SK-N-SH treated with all-trans-retinoic acid at 6 μM for 48 hours (cell line): ENCODE data around the gene SNAP25.

Experiments
- ATAC-seq: fragments of 200-7000 bp; cut with Tn5 transposase; 3 replicates; pipeline ENCODE4 v1.9.1; 2020; ENCODE audit warnings: mild to moderate bottlenecking, moderate library complexity
- ARNTL ChIP-seq: fragments of 450-650 bp; formaldehyde crosslinking; IDR thresholded peaks from 2 replicates; pipeline ENCODE4 v1.5.0; 2020; ENCODE audit warnings: low read depth, mild to moderate bottlenecking, moderate library complexity, borderline replicate concordance
- BACH2 ChIP-seq: fragments of 250-450 bp; sonication (Bioruptor Pico); IDR thresholded peaks from 2 replicates; pipeline ENCODE4 v1.9.0; 2021; ENCODE audit warnings: mild to moderate bottlenecking, borderline replicate concordance
- CSDC2 ChIP-seq: fragments of 250-450 bp; sonication (Bioruptor Pico); IDR thresholded peaks from 2 replicates; pipeline ENCODE4 v1.5.0; 2020; ENCODE audit warnings: mild to moderate bottlenecking, moderate library complexity
- ESRRG ChIP-seq: fragments of 250-450 bp; sonication (Bioruptor Pico); IDR thresholded peaks from 2 replicates; pipeline ENCODE4 v1.6.1; 2021; ENCODE audit warnings: mild to moderate bottlenecking
- GLIS3 ChIP-seq: fragments of 250-450 bp; sonication (Bioruptor Pico); IDR thresholded peaks from 2 replicates; pipeline ENCODE4 v1.5.0; 2020; ENCODE audit warnings: mild to moderate bottlenecking, moderate library complexity
- ISL1 ChIP-seq: fragments of 250-450 bp; sonication (Bioruptor Pico); IDR thresholded peaks from 2 replicates; pipeline ENCODE4 v2.1.2; 2022; ENCODE audit warnings: mild to moderate bottlenecking, moderate library complexity
- OSR1 ChIP-seq: fragments of 250-450 bp; sonication (Bioruptor Pico); IDR thresholded peaks from 2 replicates; pipeline ENCODE4 v1.8.0; 2022; ENCODE audit warnings: moderate library complexity, mild to moderate bottlenecking, inconsistent platforms
- RARB ChIP-seq: fragments of 250-450 bp; sonication (Bioruptor Pico); IDR thresholded peaks from 2 replicates; pipeline ENCODE4 v1.8.0; 2021; ENCODE audit warnings: mild to moderate bottlenecking, moderate library complexity
- SNAI2 ChIP-seq: fragments of 250-450 bp; sonication (Bioruptor Pico); IDR thresholded peaks from 2 replicates; pipeline ENCODE4 v1.5.0; 2020; ENCODE audit warnings: mild to moderate bottlenecking, moderate library complexity
- TCF4 ChIP-seq: fragments of 250-450 bp; sonication (Bioruptor Pico); IDR thresholded peaks from 2 replicates; pipeline ENCODE4 v1.8.0; 2021; ENCODE audit warnings: mild to moderate bottlenecking, moderate library complexity, borderline replicate concordance
- TOX ChIP-seq: fragments of 250-450 bp; sonication (Bioruptor Pico); IDR thresholded peaks from 2 replicates; pipeline ENCODE4 v1.8.0; 2021; ENCODE audit warnings: mild to moderate bottlenecking, moderate library complexity, borderline replicate concordance
- ZC3H10 ChIP-seq: fragments of 250-450 bp; sonication (Bioruptor Pico); IDR thresholded peaks from 2 replicates; pipeline ENCODE4 v1.5.1; 2021; ENCODE audit warnings: mild to moderate bottlenecking, moderate library complexity
- ZFP3 ChIP-seq: fragments of 250-450 bp; sonication (Bioruptor Pico); IDR thresholded peaks from 2 replicates; pipeline ENCODE4 v1.5.0; 2020; ENCODE audit warnings: mild to moderate bottlenecking, moderate library complexity
- ZFP30 ChIP-seq: fragments of 450-650 bp; formaldehyde crosslinking; IDR thresholded peaks from 2 replicates; pipeline ENCODE4 v1.5.0; 2022; ENCODE audit warnings: mild to moderate bottlenecking, moderate library complexity
- ZNF565 ChIP-seq: fragments of 450-650 bp; formaldehyde crosslinking; conservative IDR thresholded peaks from 2 replicates; pipeline ENCODE4 v1.5.0; 2020; ENCODE audit warnings: low read depth, mild to moderate bottlenecking, moderate library complexity
- ZNF70 ChIP-seq: fragments of 450-650 bp; formaldehyde crosslinking; IDR thresholded peaks from 2 replicates; pipeline ENCODE4 v1.5.0; 2020; ENCODE audit warnings: mild to moderate bottlenecking, moderate library complexity
- ZNF8 ChIP-seq: fragments of 450-650 bp; formaldehyde crosslinking; IDR thresholded peaks from 2 replicates; pipeline ENCODE4 v1.5.0; 2020; ENCODE audit warnings: mild to moderate bottlenecking, moderate library complexity
- TF ChIP-seq, protein P1 (sequence below): fragments of 250-450 bp; sonication (Bioruptor Pico); IDR thresholded peaks from 2 replicates; pipeline ENCODE4 v1.8.0; 2021; ENCODE audit warnings: low read depth, mild to moderate bottlenecking, moderate library complexity, borderline replicate concordance
- TF ChIP-seq, protein P2 (sequence below): fragments of 250-450 bp; sonication (Bioruptor Pico); IDR thresholded peaks from 2 replicates; pipeline ENCODE4 v1.5.1; 2020; ENCODE audit warnings: low read depth, mild to moderate bottlenecking, moderate library complexity
- TF ChIP-seq, protein P3 (sequence below): fragments of 250-450 bp; sonication (Bioruptor Pico); IDR thresholded peaks from 2 replicates; pipeline ENCODE4 v1.5.0; 2020; ENCODE audit warnings: mild to moderate bottlenecking, moderate library complexity
- TF ChIP-seq, protein P4 (sequence below): fragments of 250-450 bp; sonication (Bioruptor Pico); IDR thresholded peaks from 2 replicates; pipeline ENCODE4 v1.5.1; 2021; ENCODE audit warnings: mild to moderate bottlenecking, moderate library complexity
- TF ChIP-seq, protein P5 (sequence below): fragments of 250-450 bp; sonication (Bioruptor Pico); IDR thresholded peaks from 2 replicates; pipeline ENCODE4 v1.8.0; 2020; ENCODE audit warnings: mild to moderate bottlenecking, moderate library complexity, borderline replicate concordance

SNAP25 gene

DNA sequence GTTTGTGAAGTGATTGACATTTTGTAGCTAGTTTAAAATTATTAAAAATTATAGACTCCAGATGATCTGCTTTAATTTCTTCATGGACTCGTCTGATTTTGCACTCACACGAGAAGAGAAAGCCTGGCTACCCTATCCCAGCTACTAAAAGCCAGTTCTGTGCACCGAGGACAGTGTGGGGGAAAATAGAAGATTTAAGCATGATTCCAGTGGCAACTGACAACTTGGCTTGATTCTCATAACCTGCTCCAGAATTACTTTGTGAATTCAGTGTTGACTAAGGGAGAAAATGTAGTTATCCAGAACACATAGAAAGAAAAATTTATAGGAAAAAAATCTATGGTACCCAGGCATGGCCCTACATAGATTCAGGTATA lies 88.7 kb downstream of the SNAP25 start:
- TF ChIP-seq, protein P1, sequence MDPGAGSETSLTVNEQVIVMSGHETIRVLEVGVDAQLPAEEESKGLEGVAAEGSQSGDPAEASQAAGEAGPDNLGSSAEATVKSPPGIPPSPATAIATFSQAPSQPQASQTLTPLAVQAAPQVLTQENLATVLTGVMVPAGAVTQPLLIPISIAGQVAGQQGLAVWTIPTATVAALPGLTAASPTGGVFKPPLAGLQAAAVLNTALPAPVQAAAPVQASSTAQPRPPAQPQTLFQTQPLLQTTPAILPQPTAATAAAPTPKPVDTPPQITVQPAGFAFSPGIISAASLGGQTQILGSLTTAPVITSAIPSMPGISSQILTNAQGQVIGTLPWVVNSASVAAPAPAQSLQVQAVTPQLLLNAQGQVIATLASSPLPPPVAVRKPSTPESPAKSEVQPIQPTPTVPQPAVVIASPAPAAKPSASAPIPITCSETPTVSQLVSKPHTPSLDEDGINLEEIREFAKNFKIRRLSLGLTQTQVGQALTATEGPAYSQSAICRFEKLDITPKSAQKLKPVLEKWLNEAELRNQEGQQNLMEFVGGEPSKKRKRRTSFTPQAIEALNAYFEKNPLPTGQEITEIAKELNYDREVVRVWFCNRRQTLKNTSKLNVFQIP (CRISPR knock-in tag) = no peak
- TF ChIP-seq ARNTL (CRISPR knock-in tag) (no peak), ISL1 (CRISPR knock-in tag) (0 out of 2 replicates have a peak, but pooled peaks have one; percentile 1), ZC3H10 (CRISPR knock-in tag) (no peak), SNAI2 (CRISPR knock-in tag) (0 out of 2 replicates have a peak, but pooled peaks have one; percentile 71)

DNA sequence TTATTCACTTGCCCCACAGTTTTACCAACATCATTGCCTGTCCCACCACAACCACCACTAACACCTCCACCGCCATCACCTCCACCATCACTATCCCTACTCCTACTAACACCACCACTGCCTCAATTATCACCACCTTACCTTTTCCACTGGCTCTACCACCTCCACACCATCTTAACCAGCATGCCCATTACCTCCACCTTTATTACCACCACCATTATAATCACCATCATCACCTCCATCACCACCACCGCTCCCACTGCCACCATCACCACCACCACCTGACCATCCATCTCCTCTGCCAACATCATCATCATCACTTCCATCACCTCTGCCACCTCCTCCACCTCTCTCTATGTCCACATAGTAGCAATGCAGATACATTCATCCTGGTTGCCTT lies 90.0 kb downstream of the SNAP25 start:
- ATAC-seq = no peak
- TF ChIP-seq, protein P2, sequence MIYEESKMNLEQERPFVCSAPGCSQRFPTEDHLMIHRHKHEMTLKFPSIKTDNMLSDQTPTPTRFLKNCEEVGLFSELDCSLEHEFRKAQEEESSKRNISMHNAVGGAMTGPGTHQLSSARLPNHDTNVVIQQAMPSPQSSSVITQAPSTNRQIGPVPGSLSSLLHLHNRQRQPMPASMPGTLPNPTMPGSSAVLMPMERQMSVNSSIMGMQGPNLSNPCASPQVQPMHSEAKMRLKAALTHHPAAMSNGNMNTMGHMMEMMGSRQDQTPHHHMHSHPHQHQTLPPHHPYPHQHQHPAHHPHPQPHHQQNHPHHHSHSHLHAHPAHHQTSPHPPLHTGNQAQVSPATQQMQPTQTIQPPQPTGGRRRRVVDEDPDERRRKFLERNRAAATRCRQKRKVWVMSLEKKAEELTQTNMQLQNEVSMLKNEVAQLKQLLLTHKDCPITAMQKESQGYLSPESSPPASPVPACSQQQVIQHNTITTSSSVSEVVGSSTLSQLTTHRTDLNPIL (CRISPR knock-in tag) = no peak
- TF ChIP-seq ISL1 (CRISPR knock-in tag) (no peak), ZFP3 (no peak), SNAI2 (CRISPR knock-in tag) (no peak), ZC3H10 (CRISPR knock-in tag) (no peak), GLIS3 (CRISPR knock-in tag) (0 out of 2 replicates have a peak, but pooled peaks have one; percentile 20), TCF4 (CRISPR knock-in tag) (no peak), RARB (no peak), BACH2 (CRISPR knock-in tag) (peak; percentile 16; the same call in 1 of the 2 replicates), ZFP30 (no peak), TOX (CRISPR knock-in tag) (no peak), ESRRG (CRISPR knock-in tag) (no peak), ZNF70 (peak; percentile 72; the same call in 1 of the 2 replicates), ZNF8 (no peak), CSDC2 (CRISPR knock-in tag) (peak; percentile 83; the same call in 1 of the 2 replicates), ARNTL (CRISPR knock-in tag) (no peak), ZNF565 (CRISPR knock-in tag) (no peak), OSR1 (CRISPR knock-in tag) (no peak)
- TF ChIP-seq, protein P3, sequence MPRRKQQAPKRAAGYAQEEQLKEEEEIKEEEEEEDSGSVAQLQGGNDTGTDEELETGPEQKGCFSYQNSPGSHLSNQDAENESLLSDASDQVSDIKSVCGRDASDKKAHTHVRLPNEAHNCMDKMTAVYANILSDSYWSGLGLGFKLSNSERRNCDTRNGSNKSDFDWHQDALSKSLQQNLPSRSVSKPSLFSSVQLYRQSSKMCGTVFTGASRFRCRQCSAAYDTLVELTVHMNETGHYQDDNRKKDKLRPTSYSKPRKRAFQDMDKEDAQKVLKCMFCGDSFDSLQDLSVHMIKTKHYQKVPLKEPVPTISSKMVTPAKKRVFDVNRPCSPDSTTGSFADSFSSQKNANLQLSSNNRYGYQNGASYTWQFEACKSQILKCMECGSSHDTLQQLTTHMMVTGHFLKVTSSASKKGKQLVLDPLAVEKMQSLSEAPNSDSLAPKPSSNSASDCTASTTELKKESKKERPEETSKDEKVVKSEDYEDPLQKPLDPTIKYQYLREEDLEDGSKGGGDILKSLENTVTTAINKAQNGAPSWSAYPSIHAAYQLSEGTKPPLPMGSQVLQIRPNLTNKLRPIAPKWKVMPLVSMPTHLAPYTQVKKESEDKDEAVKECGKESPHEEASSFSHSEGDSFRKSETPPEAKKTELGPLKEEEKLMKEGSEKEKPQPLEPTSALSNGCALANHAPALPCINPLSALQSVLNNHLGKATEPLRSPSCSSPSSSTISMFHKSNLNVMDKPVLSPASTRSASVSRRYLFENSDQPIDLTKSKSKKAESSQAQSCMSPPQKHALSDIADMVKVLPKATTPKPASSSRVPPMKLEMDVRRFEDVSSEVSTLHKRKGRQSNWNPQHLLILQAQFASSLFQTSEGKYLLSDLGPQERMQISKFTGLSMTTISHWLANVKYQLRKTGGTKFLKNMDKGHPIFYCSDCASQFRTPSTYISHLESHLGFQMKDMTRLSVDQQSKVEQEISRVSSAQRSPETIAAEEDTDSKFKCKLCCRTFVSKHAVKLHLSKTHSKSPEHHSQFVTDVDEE (CRISPR knock-in tag) = peak; percentile 57; the same call in 1 of the 2 replicates
- TF ChIP-seq, protein P1 (CRISPR knock-in tag) = no peak
- TF ChIP-seq, protein P4, sequence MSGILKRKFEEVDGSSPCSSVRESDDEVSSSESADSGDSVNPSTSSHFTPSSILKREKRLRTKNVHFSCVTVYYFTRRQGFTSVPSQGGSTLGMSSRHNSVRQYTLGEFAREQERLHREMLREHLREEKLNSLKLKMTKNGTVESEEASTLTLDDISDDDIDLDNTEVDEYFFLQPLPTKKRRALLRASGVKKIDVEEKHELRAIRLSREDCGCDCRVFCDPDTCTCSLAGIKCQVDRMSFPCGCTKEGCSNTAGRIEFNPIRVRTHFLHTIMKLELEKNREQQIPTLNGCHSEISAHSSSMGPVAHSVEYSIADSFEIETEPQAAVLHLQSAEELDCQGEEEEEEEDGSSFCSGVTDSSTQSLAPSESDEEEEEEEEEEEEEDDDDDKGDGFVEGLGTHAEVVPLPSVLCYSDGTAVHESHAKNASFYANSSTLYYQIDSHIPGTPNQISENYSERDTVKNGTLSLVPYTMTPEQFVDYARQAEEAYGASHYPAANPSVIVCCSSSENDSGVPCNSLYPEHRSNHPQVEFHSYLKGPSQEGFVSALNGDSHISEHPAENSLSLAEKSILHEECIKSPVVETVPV = no peak
- TF ChIP-seq, protein P5, sequence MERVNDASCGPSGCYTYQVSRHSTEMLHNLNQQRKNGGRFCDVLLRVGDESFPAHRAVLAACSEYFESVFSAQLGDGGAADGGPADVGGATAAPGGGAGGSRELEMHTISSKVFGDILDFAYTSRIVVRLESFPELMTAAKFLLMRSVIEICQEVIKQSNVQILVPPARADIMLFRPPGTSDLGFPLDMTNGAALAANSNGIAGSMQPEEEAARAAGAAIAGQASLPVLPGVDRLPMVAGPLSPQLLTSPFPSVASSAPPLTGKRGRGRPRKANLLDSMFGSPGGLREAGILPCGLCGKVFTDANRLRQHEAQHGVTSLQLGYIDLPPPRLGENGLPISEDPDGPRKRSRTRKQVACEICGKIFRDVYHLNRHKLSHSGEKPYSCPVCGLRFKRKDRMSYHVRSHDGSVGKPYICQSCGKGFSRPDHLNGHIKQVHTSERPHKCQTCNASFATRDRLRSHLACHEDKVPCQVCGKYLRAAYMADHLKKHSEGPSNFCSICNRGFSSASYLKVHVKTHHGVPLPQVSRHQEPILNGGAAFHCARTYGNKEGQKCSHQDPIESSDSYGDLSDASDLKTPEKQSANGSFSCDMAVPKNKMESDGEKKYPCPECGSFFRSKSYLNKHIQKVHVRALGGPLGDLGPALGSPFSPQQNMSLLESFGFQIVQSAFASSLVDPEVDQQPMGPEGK (CRISPR knock-in tag) = no peak

More for the DNA sequence above, 88.7 kb downstream of the SNAP25 start:
- peak; percentile 10; the same call in 1 of the 3 replicates for ATAC-seq
